HPDE6-E6E7 (cell line): ENCODE results near the gene CNIH3.

Experiments used
- DNase-seq: peaks from one replicate; pipeline ENCODE4 v3.0.0; 2011; ENCODE audit warnings: missing footprints; ENCODE audit errors: extremely low spot score

The CNIH3 gene

GRCh38 chr1:224773646-224774045 is 157.5 kb downstream of the CNIH3 start:
- DNase-seq = no peak

- no peak for DNase-seq
These were observed 158.3 kb downstream of the CNIH3 start for GRCh38 chr1:224774378-224774777.

GRCh38 chr1:224777180-224777579 is 161.1 kb downstream of the CNIH3 start:
- DNase-seq = no peak

- DNase-seq = no peak
These were observed 163.4 kb downstream of the CNIH3 start for GRCh38 chr1:224779536-224779935.

- DNase-seq = no peak
These were observed 164.6 kb downstream of the CNIH3 start for GRCh38 chr1:224780736-224781135.

- DNase-seq = no peak
These were observed 165.7 kb downstream of the CNIH3 start for GRCh38 chr1:224781800-224782199.

GRCh38 chr1:224782281-224783000 is 166.3 kb downstream of the CNIH3 start:
- no peak for DNase-seq

- no peak for DNase-seq
These were observed 167.0 kb downstream of the CNIH3 start for GRCh38 chr1:224783006-224783651.

GRCh38 chr1:224784265-224785039 is 168.3 kb downstream of the CNIH3 start:
- no peak for DNase-seq

GRCh38 chr1:224785040-224785328 is 168.9 kb downstream of the CNIH3 start:
- DNase-seq = no peak

- no peak for DNase-seq
These were observed 169.5 kb downstream of the CNIH3 start for GRCh38 chr1:224785622-224786021.

GRCh38 chr1:224786533-224787250 is 170.6 kb downstream of the CNIH3 start:
- no peak for DNase-seq

GRCh38 chr1:224789311-224789710 is 173.2 kb downstream of the CNIH3 start:
- no peak for DNase-seq
